ENCODE measurements around the gene RIMS4. TPM values are rescaled to one million over a fixed set of nuclear protein-coding genes. Genes with fewer than 3 reads are reported as not detected.

RIMS4 gene
- total RNA-seq, 1 experiment from 2014 or later = 16.3 TPM

GRCh38 chr20:44848254-44849015, 38.1 kb upstream of the RIMS4 start:
- no peak overlapping the region for H3K4me2 ChIP-seq (ENCODE audit: insufficient read depth, insufficient read length, low read length)
- no peak overlapping the region for H4K8ac ChIP-seq (replicated peaks; ENCODE audit: insufficient read length, low read depth, low read length)
- no peak overlapping the region for H3T11ph ChIP-seq (ENCODE audit: low read length)
- peaks cover 8% of the 10 kb centered on the region for H3K27me3 Mint-ChIP-seq (ENCODE audit: low read depth)
- no peaks in the 10 kb centered on the region for H3K79me2 ChIP-seq (ENCODE audit: insufficient read depth, low read length)
- H3K18ac ChIP-seq (ENCODE audit: insufficient read length, low read depth, low read length) = no peak overlapping the region
- no peak for DNase-seq
- no peaks in the 10 kb centered on the region for H3K27me3 ChIP-seq (ENCODE audit: insufficient read depth, low read length)
- H2AFZ ChIP-seq (ENCODE audit: low read length) = no peak overlapping the region
- H3K36me3 Mint-ChIP-seq (ENCODE audit: insufficient read depth in 1 of 3, low read depth in 3 of 3) = no peaks in the 10 kb centered on the region
- no peak overlapping the region for H2BK20ac ChIP-seq (ENCODE audit: low read depth, low read length, poor library complexity, severe bottlenecking)
- H3K79me1 ChIP-seq (ENCODE audit: insufficient read depth, low read depth, low read length, poor library complexity, severe bottlenecking) = no peaks in the 10 kb centered on the region
- TF ChIP-seq CTCF (conservative IDR thresholded peaks at IDR 0.05) = no peak
- H3K23me2 ChIP-seq (ENCODE audit: insufficient read length, low read depth, low read length, poor library complexity, severe bottlenecking) = no peaks in the 10 kb centered on the region
- no peak overlapping the region for H3K9ac ChIP-seq (ENCODE audit: extremely low read depth, insufficient read length, low read length)
- H2BK120ac ChIP-seq (ENCODE audit: low read depth, low read length, poor library complexity, severe bottlenecking) = no peak overlapping the region
- peaks cover 4 to 7% of the 10 kb centered on the region in 2 experiments; a peak in 2 of 5 replicates for H3K9me3 Mint-ChIP-seq
- no peak overlapping the region for H3K56ac ChIP-seq (ENCODE audit: insufficient read length, low read depth, low read length)
- no peak overlapping the region for H3K23ac ChIP-seq (ENCODE audit: insufficient read length, low read depth, low read length)
- H3K27ac Mint-ChIP-seq = no peak overlapping the region; a peak in 1 of 7 replicates
- no peak overlapping the region for H4K5ac ChIP-seq (ENCODE audit: insufficient read length, low read depth, low read length)
- H3K4ac ChIP-seq (ENCODE audit: low read depth, low read length) = no peak overlapping the region
- no peaks in the 10 kb centered on the region for H4K20me1 ChIP-seq (ENCODE audit: control insufficient read depth, insufficient read depth, insufficient read length)
- H4K91ac ChIP-seq (ENCODE audit: insufficient read length, low read depth, low read length) = no peak overlapping the region
- no peak overlapping the region for H3K14ac ChIP-seq (ENCODE audit: insufficient read depth, low read length)
- no peaks in the 10 kb centered on the region for H3K4me1 ChIP-seq (ENCODE audit: insufficient read depth, low read length)
- no peak overlapping the region for H3K4me3 Mint-ChIP-seq
- no peak overlapping the region for H3K27ac ChIP-seq (ENCODE audit: insufficient read length, low read depth, low read length)
- H2BK15ac ChIP-seq (ENCODE audit: low read depth, low read length) = no peak overlapping the region
- H2BK12ac ChIP-seq (ENCODE audit: insufficient read length, low read depth, low read length) = no peak overlapping the region
- no peak overlapping the region for H2BK5ac ChIP-seq (ENCODE audit: insufficient read length, low read length)
- no peak overlapping the region for H2AK5ac ChIP-seq (ENCODE audit: insufficient read length, low read length)
- no peaks in the 10 kb centered on the region for H3K9me3 ChIP-seq (ENCODE audit: control insufficient read depth, low read depth, low read length)
- WGBS (ENCODE audit: extremely low coverage, insufficient read length, low lambda C conversion rate) = no CpG with 5 or more reads among the region's 4 CpGs
- peaks cover 18 to 21% of the 10 kb centered on the region in 2 experiments for H3K4me1 Mint-ChIP-seq

All from H9 (cell line).